ENCODE data around the gene HLA-DQA2.
"Not testable (repeated sequence)": the region's sequence is repeated elsewhere in the genome, so short reads cannot be mapped to it uniquely, and the experiment has no call there.

The HLA-DQA2 gene

GRCh38 chr6:32782923-32783322, 41.7 kb downstream of the HLA-DQA2 start:
- not testable (repeated sequence) for DNase-seq

GRCh38 chr6:32785781-32786533, 44.8 kb downstream of the HLA-DQA2 start:
- peak; percentile 64 for DNase-seq

- DNase-seq = no peak
Measured at GRCh38 chr6:32790306-32790705, 49.1 kb downstream of the HLA-DQA2 start.

GRCh38 chr6:32792901-32793435, 51.8 kb downstream of the HLA-DQA2 start:
- no peak for DNase-seq

- DNase-seq = no peak
Measured at GRCh38 chr6:32794510-32794909, 53.3 kb downstream of the HLA-DQA2 start.
